Lower lobe of right lung (tissue), 2 donors: ENCODE data around the gene SLC16A13. TPM values are rescaled to one million over a fixed set of nuclear protein-coding genes. Genes with fewer than 3 reads are reported as not detected.
A peak's percentile ranks its signal among the peaks of the same experiment; 100 is the strongest.

Experiments used
- ATAC-seq, 2 donors: fragments of 200-7000 bp; cut with Tn5 transposase; one replicate each; pipeline ENCODE4 v1.9.1; 2020 to 2022; ENCODE audit warnings: mild to moderate bottlenecking in 2 of 2, moderate library complexity in 2 of 2
- DNase-seq: peaks from one replicate; pipeline ENCODE4 v3.0.0-alpha.2; 2020
- H3K27ac ChIP-seq: fragments of 200-600 bp; one replicate; pipeline ENCODE4 v1.8.0; 2022
- H3K27me3 ChIP-seq: fragments of 200-600 bp; one replicate; pipeline ENCODE4 v1.8.0; 2022; ENCODE audit warnings: low read depth
- H3K36me3 ChIP-seq: fragments of 200-600 bp; one replicate; pipeline ENCODE4 v1.8.0; 2022; ENCODE audit warnings: mild to moderate bottlenecking
- H3K4me1 ChIP-seq: fragments of 200-600 bp; one replicate; pipeline ENCODE4 v1.8.0; 2022
- H3K4me3 ChIP-seq: fragments of 200-600 bp; one replicate; pipeline ENCODE4 v1.8.0; 2022; ENCODE audit warnings: mild to moderate bottlenecking
- H3K9me3 ChIP-seq: fragments of 200-600 bp; one replicate; pipeline ENCODE4 v1.8.0; 2022
- intact Hi-C: fragments of 100-400 bp; cut with DNase I; formaldehyde crosslinking; loops from one replicate; pipeline ENCODE4 v1.11.0; 2022
- total RNA-seq: library from RNA; stranded (reverse); fragmentation: NEBNext Ultra II Directional; extraction: Animal tissue kit (Norgen Biotek cat#: 25700); gene quantifications from one replicate; pipeline ENCODE4 v1.2.1, GENCODE V29; 2021
- TF ChIP-seq, protein P1 (sequence below): fragments of 200-600 bp; IDR thresholded peaks from one replicate; pipeline ENCODE4 v1.8.0; 2022; ENCODE audit warnings: antibody characterized with exemption, mild to moderate bottlenecking
- donor health status: DM: no; HTN: yes; CAD: no; lungs with severe emphysema.

The SLC16A13 gene
- total RNA-seq, 1 donor from 2014 or later = 9.9 TPM

- no peak for ATAC-seq
- TF ChIP-seq, protein P1, sequence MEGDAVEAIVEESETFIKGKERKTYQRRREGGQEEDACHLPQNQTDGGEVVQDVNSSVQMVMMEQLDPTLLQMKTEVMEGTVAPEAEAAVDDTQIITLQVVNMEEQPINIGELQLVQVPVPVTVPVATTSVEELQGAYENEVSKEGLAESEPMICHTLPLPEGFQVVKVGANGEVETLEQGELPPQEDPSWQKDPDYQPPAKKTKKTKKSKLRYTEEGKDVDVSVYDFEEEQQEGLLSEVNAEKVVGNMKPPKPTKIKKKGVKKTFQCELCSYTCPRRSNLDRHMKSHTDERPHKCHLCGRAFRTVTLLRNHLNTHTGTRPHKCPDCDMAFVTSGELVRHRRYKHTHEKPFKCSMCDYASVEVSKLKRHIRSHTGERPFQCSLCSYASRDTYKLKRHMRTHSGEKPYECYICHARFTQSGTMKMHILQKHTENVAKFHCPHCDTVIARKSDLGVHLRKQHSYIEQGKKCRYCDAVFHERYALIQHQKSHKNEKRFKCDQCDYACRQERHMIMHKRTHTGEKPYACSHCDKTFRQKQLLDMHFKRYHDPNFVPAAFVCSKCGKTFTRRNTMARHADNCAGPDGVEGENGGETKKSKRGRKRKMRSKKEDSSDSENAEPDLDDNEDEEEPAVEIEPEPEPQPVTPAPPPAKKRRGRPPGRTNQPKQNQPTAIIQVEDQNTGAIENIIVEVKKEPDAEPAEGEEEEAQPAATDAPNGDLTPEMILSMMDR = no peak
- H3K36me3 ChIP-seq = no peaks in the 10 kb centered on the region
- no peak for DNase-seq
- no peak overlapping the region for H3K4me3 ChIP-seq
- H3K4me1 ChIP-seq = peaks cover 42% of the 10 kb centered on the region
- intact Hi-C loops = no loop called here
- H3K9me3 ChIP-seq = no peaks in the 10 kb centered on the region
- no peaks in the 10 kb centered on the region for H3K27me3 ChIP-seq
- peak overlapping the region; percentile 64 for H3K27ac ChIP-seq
Observed at GRCh38 chr17:7029096-7029495, 6.7 kb upstream of the SLC16A13 start.

- H3K9me3 ChIP-seq = no peaks in the 10 kb centered on the region
- TF ChIP-seq, protein P1 = no peak
- ATAC-seq (peak; percentile 40 to 47), DNase-seq (no peak)
- H3K36me3 ChIP-seq = no peaks in the 10 kb centered on the region
- no peak overlapping the region for H3K4me3 ChIP-seq
- H3K27me3 ChIP-seq = no peaks in the 10 kb centered on the region
- peak overlapping the region; percentile 64 for H3K27ac ChIP-seq
- intact Hi-C loops = no loop called here
- H3K4me1 ChIP-seq = peaks cover 47% of the 10 kb centered on the region
Observed at GRCh38 chr17:7029659-7030058, 6.2 kb upstream of the SLC16A13 start.

- ATAC-seq = peak; percentile 25 to 32
Observed at GRCh38 chr17:7034955-7035590, 742 bp upstream of the SLC16A13 start.

GRCh38 chr17:7038025-7038862 is 2.4 kb downstream of the SLC16A13 start:
- peaks cover 38% of the 10 kb centered on the region for H3K4me1 ChIP-seq
- ATAC-seq (no peak), DNase-seq (no peak)
- intact Hi-C loops = no loop called here
- no peaks in the 10 kb centered on the region for H3K9me3 ChIP-seq
- TF ChIP-seq, protein P1 = no peak
- H3K27me3 ChIP-seq = peaks cover 17% of the 10 kb centered on the region
- H3K4me3 ChIP-seq = no peak overlapping the region
- H3K27ac ChIP-seq = no peak overlapping the region
- no peaks in the 10 kb centered on the region for H3K36me3 ChIP-seq

More at GRCh38 chr17:7034955-7035590, 742 bp upstream of the SLC16A13 start:
- intact Hi-C loops = no loop called here
- no peaks in the 10 kb centered on the region for H3K9me3 ChIP-seq
- no peaks in the 10 kb centered on the region for H3K27me3 ChIP-seq
- H3K4me1 ChIP-seq = peaks cover 31% of the 10 kb centered on the region
- DNase-seq = no peak
- H3K36me3 ChIP-seq = no peaks in the 10 kb centered on the region
- peak overlapping the region; percentile 88 for H3K27ac ChIP-seq
- H3K4me3 ChIP-seq = peak overlapping the region; percentile 76
- TF ChIP-seq, protein P1 = no peak

GRCh38 chr17:7039832-7040231 is 4.0 kb downstream of the SLC16A13 start:
- Histone ChIP-seq H3K4me3 (no peak overlapping the region), H3K9me3 (no peaks in the 10 kb centered on the region), H3K27ac (no peak overlapping the region), H3K27me3 (peaks cover 28% of the 10 kb centered on the region), H3K4me1 (peaks cover 37% of the 10 kb centered on the region), H3K36me3 (no peaks in the 10 kb centered on the region)
- intact Hi-C loops = no loop called here
- DNase-seq = no peak
- no peak for ATAC-seq
- TF ChIP-seq, protein P1 = no peak
